ENCODE measurements around the gene CCL17.
A peak's percentile ranks its signal among the peaks of the same experiment; 100 is the strongest.
"Not testable (repeated sequence)": the region's sequence is repeated elsewhere in the genome, so short reads cannot be mapped to it uniquely, and the experiment has no call there.

CCL17 gene

GRCh38 chr16:57435838-57436237 lies 31.3 kb downstream of the CCL17 start:
- DNase-seq: no peak

- not testable (repeated sequence) for DNase-seq
These were observed 35.4 kb downstream of the CCL17 start for GRCh38 chr16:57439947-57440346.

- not testable (repeated sequence) for DNase-seq
These were observed 36.0 kb downstream of the CCL17 start for GRCh38 chr16:57440551-57440950.

- DNase-seq: no peak
These were observed 40.1 kb downstream of the CCL17 start for GRCh38 chr16:57444711-57445110.

- DNase-seq: no peak
These were observed 40.9 kb downstream of the CCL17 start for GRCh38 chr16:57445510-57445909.

- DNase-seq: no peak
These were observed 42.1 kb downstream of the CCL17 start for GRCh38 chr16:57446531-57447185.

GRCh38 chr16:57447186-57447962 lies 42.8 kb downstream of the CCL17 start, which contains the start of the genes CIAPIN1 and COQ9:
CIAPIN1 (minus strand) TSS chr16:57447385; CDS start chr16:57440928, 6,457 bp downstream.
COQ9 (plus strand) TSS chr16:57447479; CDS start chr16:57447506, 27 bp downstream.
- DNase-seq: peak; percentile 96

- DNase-seq: no peak
These were observed 47.5 kb downstream of the CCL17 start for GRCh38 chr16:57452021-57452420.

- DNase-seq: peak; percentile 92
These were observed 57.8 kb downstream of the CCL17 start, which contains the start of gene POLR2C for GRCh38 chr16:57462209-57462977. POLR2C (plus strand) TSS chr16:57462679; CDS start chr16:57462725, 46 bp downstream.

GRCh38 chr16:57462978-57463362 lies 58.4 kb downstream of the CCL17 start:
- DNase-seq: no peak

- no peak for DNase-seq
These were observed 60.0 kb downstream of the CCL17 start for GRCh38 chr16:57464523-57464922.
